Renal cortical epithelial cell (primary cell): ENCODE measurements around the gene CNPY1. TPM values are rescaled to one million over a fixed set of nuclear protein-coding genes. Genes with fewer than 3 reads are reported as not detected.

Source experiments
- DNase-seq: peaks from one replicate; pipeline ENCODE4 v3.0.0-alpha.2; 2011; ENCODE audit warnings: low read depth
- total RNA-seq: library from RNA; depleted of rRNA; stranded (reverse); fragments of >200 nt; gene quantifications from 2 replicates; pipeline ENCODE4 v1.2.3, GENCODE V29; 2014

CNPY1 gene
- total RNA-seq, 1 donor from 2014 or later, result not detected

- no peak for DNase-seq
These were observed 78.2 kb downstream of the CNPY1 start for GRCh38 chr7:155467846-155468784.

DNA sequence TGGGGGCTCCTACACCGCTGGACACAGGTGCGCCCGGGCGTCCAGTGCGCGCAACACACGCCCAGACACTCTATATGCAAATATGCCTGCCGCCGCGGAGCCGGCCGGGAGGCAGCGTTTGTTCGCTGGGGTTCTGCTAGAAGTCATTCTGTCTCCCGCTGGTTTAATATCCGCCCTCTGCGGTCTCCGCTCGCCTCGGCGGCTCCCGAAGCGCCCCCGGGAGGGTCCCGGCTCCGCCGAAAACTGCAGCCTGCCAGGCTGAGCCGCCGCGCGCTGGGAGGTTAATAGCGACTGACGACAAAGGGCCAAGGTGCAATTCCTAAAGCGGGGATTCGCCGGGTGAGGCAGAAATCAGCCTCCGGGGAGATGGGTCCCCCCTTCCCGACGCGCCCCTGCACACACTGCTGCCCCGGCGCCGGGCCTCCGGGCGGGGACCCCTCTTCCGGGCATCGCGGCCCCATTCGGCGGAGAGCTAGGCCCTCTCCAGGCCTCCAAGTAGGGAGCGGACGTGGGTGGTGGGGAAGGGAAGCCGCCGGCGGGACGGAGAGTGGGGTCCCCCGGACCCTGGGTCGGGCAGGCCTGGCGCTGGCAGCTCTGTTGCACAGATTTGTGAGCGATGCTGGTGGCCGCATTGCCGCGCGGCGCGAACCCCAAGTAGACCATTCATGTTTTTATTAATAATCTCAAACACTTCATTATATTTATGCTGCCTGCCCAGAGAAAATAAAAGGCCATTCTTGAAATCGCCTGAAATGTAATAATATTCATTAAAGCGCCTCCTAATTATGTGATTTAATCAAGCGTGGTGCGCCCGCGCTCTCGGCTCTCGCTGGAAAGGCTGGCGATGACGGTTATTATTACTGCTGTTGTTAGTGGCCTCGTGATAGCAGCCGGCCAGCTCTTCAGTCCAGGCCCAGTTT is 79.3 kb downstream of the CNPY1 start:
- no peak for DNase-seq

- DNase-seq, result no peak
These were observed 80.1 kb downstream of the CNPY1 start for GRCh38 chr7:155466142-155466813.

DNA sequence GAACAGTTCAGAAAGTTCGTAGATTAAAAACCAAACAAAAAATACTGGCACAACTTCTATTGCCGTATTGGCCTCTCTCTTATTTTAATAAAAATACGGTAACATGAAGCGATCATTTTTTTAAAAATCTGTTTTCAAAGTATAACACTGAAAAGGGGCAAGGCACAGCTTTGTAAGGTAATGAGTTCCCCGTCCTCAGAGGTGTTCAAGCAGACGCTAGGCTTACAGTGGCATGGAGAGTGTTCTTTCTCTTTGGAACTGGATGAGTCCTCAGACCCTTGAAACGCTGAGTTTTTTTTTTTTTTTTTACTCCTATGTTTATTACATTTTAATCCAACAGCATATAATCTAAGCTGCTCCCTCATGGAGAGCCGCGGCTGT is 80.6 kb downstream of the CNPY1 start:
- DNase-seq, result no peak

- no peak for DNase-seq
These were observed 81.2 kb downstream of the CNPY1 start for GRCh38 chr7:155464948-155465739.

- no peak for DNase-seq
These were observed 82.2 kb downstream of the CNPY1 start for GRCh38 chr7:155464183-155464582.

DNA sequence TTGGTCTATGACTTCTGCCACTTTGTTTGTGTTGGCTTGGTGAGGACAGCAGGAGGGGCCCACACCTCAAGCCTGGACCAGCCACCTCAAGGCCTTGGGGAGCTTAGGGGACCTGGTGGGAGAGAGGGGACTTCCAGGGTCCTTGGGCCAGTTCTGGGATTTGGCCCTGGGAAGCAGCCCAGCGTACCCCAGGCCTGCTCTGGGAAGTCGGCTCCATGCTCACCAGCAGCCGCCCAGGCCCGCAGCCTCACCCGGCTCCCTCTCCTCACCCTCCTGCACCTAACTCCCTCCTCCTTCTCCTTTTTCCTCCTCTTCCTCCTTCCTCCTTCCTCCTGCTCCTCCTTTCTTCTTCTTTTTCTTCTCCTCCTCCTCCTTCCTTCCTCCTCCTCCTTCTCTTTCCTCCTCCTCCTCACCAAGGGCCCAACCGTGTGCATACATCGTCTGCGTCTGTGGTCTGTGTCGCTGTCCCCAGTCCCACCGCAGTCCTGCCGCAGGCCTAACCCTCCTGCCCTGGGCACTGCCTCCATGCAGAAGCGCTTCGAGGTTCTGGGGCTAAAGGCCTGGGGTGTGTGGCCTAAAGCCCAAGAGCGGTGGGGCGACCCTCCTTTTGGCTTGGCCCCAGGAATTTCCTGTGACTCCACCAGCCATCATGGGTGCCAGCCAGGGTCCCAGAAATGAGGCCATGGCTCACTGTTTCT is 83.1 kb downstream of the CNPY1 start:
- DNase-seq, result no peak

DNA sequence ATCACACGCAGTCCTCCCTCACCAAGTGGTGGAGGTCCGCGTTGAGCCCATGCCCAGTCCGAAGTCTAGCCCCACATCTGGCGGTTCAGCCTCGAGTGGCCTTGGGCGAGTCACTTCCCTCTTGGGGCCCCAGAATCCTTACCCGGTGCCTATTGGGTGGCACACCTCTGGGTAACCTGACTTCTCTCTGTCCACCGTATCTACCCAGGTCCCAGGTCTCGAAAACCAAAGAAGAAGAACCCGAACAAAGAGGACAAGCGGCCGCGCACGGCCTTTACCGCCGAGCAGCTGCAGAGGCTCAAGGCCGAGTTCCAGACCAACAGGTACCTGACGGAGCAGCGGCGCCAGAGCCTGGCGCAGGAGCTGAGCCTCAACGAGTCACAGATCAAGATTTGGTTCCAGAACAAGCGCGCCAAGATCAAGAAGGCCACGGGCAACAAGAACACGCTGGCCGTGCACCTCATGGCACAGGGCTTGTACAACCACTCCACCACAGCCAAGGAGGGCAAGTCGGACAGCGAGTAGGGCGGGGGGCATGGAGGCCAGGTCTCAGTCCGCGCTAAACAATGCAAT is 84.1 kb downstream of the CNPY1 start:
- no peak for DNase-seq

DNA sequence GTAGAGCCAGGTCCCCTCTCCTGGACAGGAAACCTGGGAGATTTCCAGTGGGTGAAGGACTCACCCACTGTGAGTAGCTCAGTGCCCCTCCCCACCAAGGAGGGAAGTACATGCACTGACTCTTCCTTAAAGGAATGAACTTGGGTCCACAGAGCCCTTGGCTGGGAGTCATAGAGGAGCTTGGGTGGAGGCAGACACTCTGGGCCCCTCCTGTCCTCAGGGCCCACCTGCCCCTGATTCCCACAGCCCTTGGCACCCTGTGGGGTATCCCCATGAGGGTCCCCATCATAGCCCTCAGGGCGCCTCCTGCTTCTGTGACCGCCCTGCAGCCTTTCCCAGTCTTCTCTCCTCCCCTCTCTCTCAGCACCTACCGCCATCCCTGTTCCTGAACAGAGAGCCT is 84.7 kb downstream of the CNPY1 start:
- DNase-seq, result no peak

GRCh38 chr7:155460926-155461613 is 85.3 kb downstream of the CNPY1 start:
- DNase-seq, result no peak

DNA sequence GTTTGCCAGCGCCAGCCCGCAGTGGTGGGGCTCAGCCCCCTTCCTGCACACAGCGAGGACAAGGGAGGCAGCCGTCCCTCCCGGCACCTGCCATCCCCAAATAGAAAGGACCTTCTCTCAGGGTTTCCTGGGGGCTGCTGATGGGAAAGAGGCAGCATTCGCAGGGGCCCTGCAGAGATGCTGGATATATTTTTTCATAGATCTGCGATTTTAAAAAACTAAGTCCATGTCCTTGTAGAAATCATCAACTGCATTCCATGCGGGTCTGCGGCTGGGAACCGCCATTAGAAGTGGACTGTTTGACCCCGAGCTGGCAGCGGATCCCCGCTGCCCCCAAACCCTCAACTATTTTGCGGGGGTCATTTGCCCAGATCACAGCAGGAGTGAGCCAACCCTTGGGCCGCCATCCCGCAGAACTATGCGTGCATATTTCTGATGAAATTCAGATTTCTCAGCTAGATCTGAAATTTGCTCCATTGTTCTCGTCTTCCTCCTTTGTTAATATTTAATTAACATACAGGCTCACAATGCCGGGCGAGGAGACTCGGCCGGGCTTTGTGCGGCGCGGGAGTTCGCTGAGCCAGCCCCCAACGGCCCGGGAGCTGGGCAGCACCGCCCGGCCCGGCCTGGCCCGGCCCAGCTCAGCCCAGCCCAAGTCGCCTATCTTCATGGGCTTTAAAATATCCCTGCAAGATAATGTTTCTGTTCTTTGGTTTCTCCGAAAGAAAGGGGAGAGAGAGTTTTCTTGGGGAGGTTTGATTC is 86.5 kb downstream of the CNPY1 start:
- no peak for DNase-seq

DNA sequence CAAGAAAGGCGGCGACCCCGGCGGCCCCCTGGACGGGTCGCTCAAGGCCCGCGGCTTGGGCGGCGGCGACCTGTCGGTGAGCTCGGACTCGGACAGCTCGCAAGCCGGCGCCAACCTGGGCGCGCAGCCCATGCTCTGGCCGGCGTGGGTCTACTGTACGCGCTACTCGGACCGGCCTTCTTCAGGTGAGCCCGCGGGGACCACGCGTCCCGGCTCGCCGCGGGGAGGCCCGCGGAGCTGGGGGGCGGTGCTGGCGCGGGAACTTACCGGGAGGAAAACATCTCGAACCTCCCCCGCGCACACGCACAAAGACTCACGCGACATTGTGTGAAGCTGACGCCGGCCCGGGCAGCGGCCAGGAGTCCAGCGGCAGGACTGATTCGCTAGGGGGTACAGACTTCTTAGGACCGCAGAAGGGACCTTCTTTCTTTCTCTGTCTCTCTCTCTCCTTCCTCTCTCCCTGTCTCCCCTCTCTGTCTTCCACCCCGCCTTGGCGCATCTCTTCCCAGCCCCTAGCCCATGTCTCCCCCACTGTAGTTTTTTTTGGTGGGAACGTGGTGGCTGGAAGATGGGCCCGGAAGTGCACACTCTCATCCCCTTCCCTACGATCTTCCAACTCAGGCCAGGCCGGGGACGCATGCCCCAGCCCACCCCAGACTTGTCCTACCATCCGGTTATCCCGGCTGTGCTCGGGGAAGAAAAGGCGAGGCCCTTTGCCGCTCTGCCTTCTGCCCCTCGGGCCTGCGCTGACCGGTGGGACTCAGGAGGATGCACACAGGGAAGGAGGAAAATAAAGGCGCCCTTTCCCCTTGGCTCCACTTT is 87.3 kb downstream of the CNPY1 start:
- no peak for DNase-seq

DNA sequence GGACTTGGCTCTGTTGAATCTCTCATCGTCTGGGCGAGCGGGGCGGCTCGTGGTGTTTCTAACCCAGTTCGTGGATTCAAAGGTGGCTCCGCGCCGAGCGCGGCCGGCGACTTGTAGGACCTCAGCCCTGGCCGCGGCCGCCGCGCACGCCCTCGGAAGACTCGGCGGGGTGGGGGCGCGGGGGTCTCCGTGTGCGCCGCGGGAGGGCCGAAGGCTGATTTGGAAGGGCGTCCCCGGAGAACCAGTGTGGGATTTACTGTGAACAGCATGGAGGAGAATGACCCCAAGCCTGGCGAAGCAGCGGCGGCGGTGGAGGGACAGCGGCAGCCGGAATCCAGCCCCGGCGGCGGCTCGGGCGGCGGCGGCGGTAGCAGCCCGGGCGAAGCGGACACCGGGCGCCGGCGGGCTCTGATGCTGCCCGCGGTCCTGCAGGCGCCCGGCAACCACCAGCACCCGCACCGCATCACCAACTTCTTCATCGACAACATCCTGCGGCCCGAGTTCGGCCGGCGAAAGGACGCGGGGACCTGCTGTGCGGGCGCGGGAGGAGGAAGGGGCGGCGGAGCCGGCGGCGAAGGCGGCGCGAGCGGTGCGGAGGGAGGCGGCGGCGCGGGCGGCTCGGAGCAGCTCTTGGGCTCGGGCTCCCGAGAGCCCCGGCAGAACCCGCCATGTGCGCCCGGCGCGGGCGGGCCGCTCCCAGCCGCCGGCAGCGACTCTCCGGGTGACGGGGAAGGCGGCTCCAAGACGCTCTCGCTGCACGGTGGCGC is 88.1 kb downstream of the CNPY1 start, which contains the start of gene EN2:
TSS of gene EN2 (plus strand) at position 19 of the 767 bp plus-strand sequence. CDS start at position 268, 249 bp downstream.
- no peak for DNase-seq

DNA sequence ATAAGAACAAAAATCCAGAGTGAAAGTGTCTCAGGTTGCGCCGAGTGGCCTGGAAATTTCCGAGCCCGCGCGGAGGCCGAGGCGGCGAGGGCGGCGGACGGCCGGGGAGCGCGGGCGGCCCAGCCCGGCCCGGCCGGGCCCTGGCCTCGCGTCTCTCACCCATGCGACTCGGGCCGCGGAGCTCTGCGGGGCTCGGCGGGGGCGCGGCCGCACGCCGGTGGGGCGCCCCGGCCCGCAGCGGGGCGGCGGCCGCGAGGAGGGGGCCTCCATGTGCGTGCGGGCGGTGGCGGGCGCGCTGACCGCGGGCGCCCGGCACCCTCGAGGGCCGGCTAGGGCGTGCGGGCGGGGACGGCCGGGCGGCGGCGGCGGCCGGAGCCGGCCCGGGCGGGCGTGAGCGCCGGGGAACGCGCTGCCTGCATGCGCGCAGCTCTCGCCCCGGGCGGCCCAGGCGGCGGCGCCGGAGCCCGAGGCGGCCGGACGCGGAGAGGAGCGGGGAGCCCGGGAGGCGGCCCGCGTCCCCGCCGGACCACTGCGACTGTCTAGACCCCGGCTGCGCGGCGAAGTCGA is 88.7 kb downstream of the CNPY1 start:
- DNase-seq, result no peak

DNA sequence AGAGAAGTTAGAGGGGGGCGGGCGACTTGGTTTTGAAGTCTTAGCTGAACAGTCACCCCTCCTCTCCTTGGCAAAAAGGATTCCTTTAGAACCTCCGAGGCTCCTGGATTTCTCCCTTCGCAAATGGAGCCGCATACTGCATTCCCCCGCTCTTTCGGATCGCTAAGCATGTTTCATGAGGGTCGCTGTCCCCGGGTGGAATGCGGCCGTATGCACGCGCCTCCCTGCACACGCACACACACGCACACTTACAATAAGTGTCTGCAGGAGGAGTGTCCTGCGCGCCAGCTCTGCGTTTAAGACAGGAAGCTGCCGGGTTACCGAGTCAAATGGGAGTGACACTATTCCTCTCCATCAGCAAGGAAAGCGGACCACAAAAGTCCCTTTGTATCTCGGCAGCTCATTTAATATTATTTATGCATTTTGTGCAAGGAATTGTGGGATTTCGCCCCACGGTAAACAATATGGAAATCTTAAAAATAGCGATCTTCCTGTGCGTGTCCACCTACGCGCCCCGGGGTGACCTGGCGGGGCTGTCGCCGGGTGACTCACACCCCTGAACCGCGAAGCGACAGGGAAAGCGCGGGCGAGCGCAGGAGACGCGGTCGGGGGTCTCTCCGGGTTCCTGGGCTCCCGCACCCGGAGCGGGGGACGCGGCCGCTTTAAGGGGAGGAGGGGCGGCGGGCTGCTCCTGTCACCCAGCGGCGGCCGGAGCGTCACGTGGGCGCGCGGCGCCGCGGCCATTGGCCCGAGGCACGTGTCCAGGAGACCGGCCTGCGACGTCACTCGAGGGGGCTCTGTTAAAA is 89.4 kb downstream of the CNPY1 start:
- no peak for DNase-seq
